Chondrocyte (in vitro differentiated cells): ENCODE measurements around the gene SIX2. TPM values are rescaled to one million over a fixed set of nuclear protein-coding genes. Genes with fewer than 3 reads are reported as not detected.
A peak's percentile ranks its signal among the peaks of the same experiment; 100 is the strongest.

Experiments
- DNase-seq: peaks from one replicate; pipeline ENCODE4 v3.0.0; 2021; ENCODE audit warnings: mixed read lengths, low spot score
- H3K27ac Mint-ChIP-seq: one replicate; pipeline ENCODE4 v1.8.0; 2021; ENCODE audit warnings: mild to moderate bottlenecking, moderate library complexity, mixed read lengths; ENCODE audit not compliant: unreplicated experiment
- H3K27me3 Mint-ChIP-seq: 2 replicates; pipeline ENCODE4 v1.8.0; 2021; ENCODE audit warnings: low read depth, mixed read lengths
- H3K36me3 Mint-ChIP-seq: 2 replicates; pipeline ENCODE4 v1.8.0; 2021; ENCODE audit warnings: low read depth, mixed read lengths
- H3K4me1 Mint-ChIP-seq: 2 replicates; pipeline ENCODE4 v1.8.0; 2021; ENCODE audit warnings: low read depth, mild to moderate bottlenecking, mixed read lengths
- H3K4me3 Mint-ChIP-seq: one replicate; pipeline ENCODE4 v1.8.0; 2021; ENCODE audit warnings: mild to moderate bottlenecking, moderate library complexity, mixed read lengths; ENCODE audit not compliant: unreplicated experiment
- H3K9me3 Mint-ChIP-seq: 2 replicates; pipeline ENCODE4 v1.8.0; 2021; ENCODE audit warnings: low read depth, mixed read lengths
- CTCF ChIP-seq: fragments of 200-600 bp; sonication (generic); IDR thresholded peaks from 2 replicates; pipeline ENCODE4 v1.5.0; 2021; ENCODE audit warnings: antibody characterized with exemption, mild to moderate bottlenecking, moderate library complexity
- total RNA-seq: library from RNA; stranded (reverse); gene quantifications from 3 replicates; pipeline ENCODE4 v1.2.1, GENCODE V29; 2021

Gene SIX2
- total RNA-seq, 1 donor from 2014 or later = 35.0 TPM

- H3K4me1 Mint-ChIP-seq = peaks cover 36% of the 10 kb centered on the region
- H3K27ac Mint-ChIP-seq = no peak overlapping the region
- no peaks in the 10 kb centered on the region for H3K27me3 Mint-ChIP-seq
- peaks cover 2% of the 10 kb centered on the region for H3K36me3 Mint-ChIP-seq
- no peaks in the 10 kb centered on the region for H3K9me3 Mint-ChIP-seq
- DNase-seq = no peak
- TF ChIP-seq CTCF = no peak
- H3K4me3 Mint-ChIP-seq = no peak overlapping the region
These were observed 4.2 kb upstream of the SIX2 start for GRCh38 chr2:45013229-45014015.

GRCh38 chr2:45012733-45013132 is 3.5 kb upstream of the SIX2 start:
- Mint-ChIP-seq H3K27ac (peak overlapping the region; percentile 49), H3K9me3 (no peaks in the 10 kb centered on the region), H3K4me3 (no peak overlapping the region), H3K4me1 (peaks cover 41% of the 10 kb centered on the region), H3K36me3 (peaks cover 2% of the 10 kb centered on the region), H3K27me3 (no peaks in the 10 kb centered on the region)
- TF ChIP-seq CTCF = no peak
- no peak for DNase-seq

GRCh38 chr2:45011621-45012602 is 2.7 kb upstream of the SIX2 start:
- no peak for TF ChIP-seq CTCF
- Mint-ChIP-seq H3K27me3 (no peaks in the 10 kb centered on the region), H3K4me3 (no peak overlapping the region), H3K4me1 (peaks cover 49% of the 10 kb centered on the region), H3K27ac (peak overlapping the region; percentile 81), H3K36me3 (peaks cover 2% of the 10 kb centered on the region), H3K9me3 (no peaks in the 10 kb centered on the region)
- DNase-seq = no peak

GRCh38 chr2:45011121-45011520 is 1.9 kb upstream of the SIX2 start:
- peaks cover 56% of the 10 kb centered on the region for H3K4me1 Mint-ChIP-seq

More at GRCh38 chr2:45011121-45011520, 1.9 kb upstream of the SIX2 start:
- Mint-ChIP-seq H3K27me3 (no peaks in the 10 kb centered on the region), H3K36me3 (peaks cover 4% of the 10 kb centered on the region), H3K27ac (peak overlapping the region; percentile 93), H3K4me3 (peak overlapping the region; percentile 83), H3K9me3 (no peaks in the 10 kb centered on the region)
- no peak for TF ChIP-seq CTCF
- DNase-seq = no peak
